ENCODE results near the gene PRKCQ.
"Not testable (repeated sequence)": the region's sequence is repeated elsewhere in the genome, so short reads cannot be mapped to it uniquely, and the experiment has no call there.

The PRKCQ gene

GRCh38 chr10:6439875-6440274 is 140.2 kb downstream of the PRKCQ start:
- H3K9me3 ChIP-seq (ENCODE audit: control insufficient read depth, insufficient read depth, low read length): not testable (repeated sequence)

GRCh38 chr10:6431861-6432260 is 148.2 kb downstream of the PRKCQ start:
- Histone ChIP-seq H3K4me1 (ENCODE audit: insufficient read depth, low read length) (no peaks in the 10 kb centered on the region), H3K9me3 (ENCODE audit: control insufficient read depth, insufficient read depth, low read length) (no peaks in the 10 kb centered on the region), H3K36me3 (ENCODE audit: insufficient read depth, low read length) (peaks cover 2% of the 10 kb centered on the region; the same call in 1 of the 2 replicates), H3K9ac (ENCODE audit: low read depth, low read length) (no peak overlapping the region)

More at GRCh38 chr10:6439875-6440274, 140.2 kb downstream of the PRKCQ start:
- H3K4me1 ChIP-seq (ENCODE audit: insufficient read depth, low read length); H3K36me3 ChIP-seq (ENCODE audit: insufficient read depth, low read length); H3K9ac ChIP-seq (ENCODE audit: low read depth, low read length): not testable (repeated sequence)

- H3K9ac ChIP-seq (ENCODE audit: low read depth, low read length): no peak overlapping the region
- no peaks in the 10 kb centered on the region for H3K9me3 ChIP-seq (ENCODE audit: control insufficient read depth, insufficient read depth, low read length)
- peaks cover 2% of the 10 kb centered on the region; the same call in 1 of the 2 replicates for H3K36me3 ChIP-seq (ENCODE audit: insufficient read depth, low read length)
- no peaks in the 10 kb centered on the region for H3K4me1 ChIP-seq (ENCODE audit: insufficient read depth, low read length)
Measured at GRCh38 chr10:6431186-6431585, 148.9 kb downstream of the PRKCQ start.

- Histone ChIP-seq H3K36me3 (ENCODE audit: insufficient read depth, low read length) (peaks cover 2% of the 10 kb centered on the region; the same call in 1 of the 2 replicates), H3K9ac (ENCODE audit: low read depth, low read length) (no peak overlapping the region), H3K9me3 (ENCODE audit: control insufficient read depth, insufficient read depth, low read length) (no peaks in the 10 kb centered on the region), H3K4me1 (ENCODE audit: insufficient read depth, low read length) (no peaks in the 10 kb centered on the region)
Measured at GRCh38 chr10:6430423-6430980, 149.6 kb downstream of the PRKCQ start.

DNA sequence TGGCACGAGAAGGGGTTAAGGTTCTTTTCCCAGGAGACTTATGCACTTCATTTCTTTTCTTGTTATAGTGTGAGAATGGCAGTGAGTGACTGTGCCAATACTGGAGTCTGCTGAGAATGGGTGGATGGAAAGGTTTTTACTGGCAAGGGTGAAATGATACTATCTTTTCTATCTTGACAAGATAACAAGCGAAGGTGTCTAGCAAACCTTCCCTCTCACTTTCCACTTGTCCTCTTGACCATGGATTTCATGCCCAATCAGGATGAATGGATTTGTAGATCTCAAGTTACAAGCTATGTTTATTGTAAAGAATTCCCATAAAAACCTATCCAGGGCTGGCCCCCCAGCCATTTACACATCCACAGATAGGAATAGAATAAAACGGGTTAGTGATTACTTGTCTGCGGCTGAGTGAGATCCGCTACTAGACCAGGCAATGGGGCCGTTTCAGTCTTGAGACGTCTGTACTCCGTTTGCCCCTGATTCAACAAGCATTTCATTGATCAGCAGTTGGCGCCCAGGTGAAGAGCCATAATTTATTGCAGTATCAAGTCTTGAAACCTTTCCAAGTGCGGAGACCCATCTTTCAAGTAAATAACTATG is 152.6 kb downstream of the PRKCQ start:
- H3K36me3 ChIP-seq (ENCODE audit: insufficient read depth, low read length): peaks cover 2% of the 10 kb centered on the region; the same call in 1 of the 2 replicates
- H3K4me1 ChIP-seq (ENCODE audit: insufficient read depth, low read length): no peaks in the 10 kb centered on the region
- H3K9me3 ChIP-seq (ENCODE audit: control insufficient read depth, insufficient read depth, low read length): no peaks in the 10 kb centered on the region
- no peak overlapping the region for H3K9ac ChIP-seq (ENCODE audit: low read depth, low read length)

GRCh38 chr10:6426317-6426716 is 153.8 kb downstream of the PRKCQ start:
- Histone ChIP-seq H3K9me3 (ENCODE audit: control insufficient read depth, insufficient read depth, low read length) (no peaks in the 10 kb centered on the region), H3K4me1 (ENCODE audit: insufficient read depth, low read length) (no peaks in the 10 kb centered on the region), H3K9ac (ENCODE audit: low read depth, low read length) (no peak overlapping the region), H3K36me3 (ENCODE audit: insufficient read depth, low read length) (peaks cover 2% of the 10 kb centered on the region; the same call in 1 of the 2 replicates)

DNA sequence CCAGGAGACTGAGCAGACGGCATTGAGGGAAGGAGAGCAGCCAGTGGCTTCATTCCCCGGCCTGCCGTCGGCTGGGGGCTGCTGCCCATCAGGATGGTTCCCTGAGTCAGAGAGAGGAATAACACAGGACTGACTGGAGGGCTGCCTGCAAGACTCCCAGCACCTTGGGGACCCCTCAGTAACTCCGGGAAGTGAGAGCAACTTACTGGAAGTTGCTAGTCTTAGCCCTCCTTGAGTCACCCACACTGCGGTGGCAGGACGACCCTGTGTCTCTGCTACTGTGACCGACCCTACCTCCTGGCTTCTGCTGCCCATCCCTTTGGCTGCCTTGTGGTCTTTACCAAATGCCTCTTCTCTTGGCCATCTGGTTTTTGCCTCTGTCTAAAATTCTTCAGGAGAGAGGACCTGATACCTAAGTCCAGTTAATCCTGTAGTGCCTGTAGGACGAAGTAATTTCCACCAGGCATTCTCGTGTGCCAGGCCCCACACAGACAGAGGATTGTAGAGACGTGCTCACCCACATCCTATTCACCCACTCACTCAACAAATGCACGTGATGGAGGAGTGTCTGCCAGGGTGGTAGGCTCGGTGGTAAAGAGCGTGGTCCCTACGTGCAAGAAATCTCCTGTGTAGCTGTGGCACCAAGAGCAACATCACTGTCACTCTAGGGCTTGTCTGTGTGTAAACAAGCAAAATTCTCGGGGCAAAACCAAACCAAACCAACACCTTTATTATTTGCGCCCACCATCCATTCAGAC is 156.5 kb downstream of the PRKCQ start:
- H3K9ac ChIP-seq (ENCODE audit: low read depth, low read length): no peak overlapping the region
- peaks cover 2% of the 10 kb centered on the region; the same call in 1 of the 2 replicates for H3K36me3 ChIP-seq (ENCODE audit: insufficient read depth, low read length)
- H3K9me3 ChIP-seq (ENCODE audit: control insufficient read depth, insufficient read depth, low read length): no peaks in the 10 kb centered on the region
- no peaks in the 10 kb centered on the region for H3K4me1 ChIP-seq (ENCODE audit: insufficient read depth, low read length)

- Histone ChIP-seq H3K9me3 (ENCODE audit: control insufficient read depth, insufficient read depth, low read length) (no peaks in the 10 kb centered on the region), H3K36me3 (ENCODE audit: insufficient read depth, low read length) (peaks cover 2% of the 10 kb centered on the region; the same call in 1 of the 2 replicates), H3K4me1 (ENCODE audit: insufficient read depth, low read length) (no peaks in the 10 kb centered on the region; the same call in 1 of the 2 replicates), H3K9ac (ENCODE audit: low read depth, low read length) (no peak overlapping the region)
Measured at GRCh38 chr10:6423004-6423403, 157.1 kb downstream of the PRKCQ start.

- Histone ChIP-seq H3K4me1 (ENCODE audit: insufficient read depth, low read length) (no peaks in the 10 kb centered on the region; the same call in 1 of the 2 replicates), H3K9me3 (ENCODE audit: control insufficient read depth, insufficient read depth, low read length) (no peaks in the 10 kb centered on the region), H3K36me3 (ENCODE audit: insufficient read depth, low read length) (no peaks in the 10 kb centered on the region), H3K9ac (ENCODE audit: low read depth, low read length) (no peak overlapping the region)
Measured at GRCh38 chr10:6418613-6419216, 161.4 kb downstream of the PRKCQ start.

- Histone ChIP-seq H3K36me3 (ENCODE audit: insufficient read depth, low read length) (no peaks in the 10 kb centered on the region), H3K4me1 (ENCODE audit: insufficient read depth, low read length) (no peaks in the 10 kb centered on the region; the same call in 1 of the 2 replicates), H3K9me3 (ENCODE audit: control insufficient read depth, insufficient read depth, low read length) (no peaks in the 10 kb centered on the region), H3K9ac (ENCODE audit: low read depth, low read length) (no peak overlapping the region)
Measured at GRCh38 chr10:6418167-6418566, 161.9 kb downstream of the PRKCQ start.

- H3K36me3 ChIP-seq (ENCODE audit: insufficient read depth, low read length): no peaks in the 10 kb centered on the region
- no peaks in the 10 kb centered on the region; the same call in 1 of the 2 replicates for H3K4me1 ChIP-seq (ENCODE audit: insufficient read depth, low read length)
- H3K9me3 ChIP-seq (ENCODE audit: control insufficient read depth, insufficient read depth, low read length): no peaks in the 10 kb centered on the region
- no peak overlapping the region for H3K9ac ChIP-seq (ENCODE audit: low read depth, low read length)
Measured at GRCh38 chr10:6416892-6417512, 163.1 kb downstream of the PRKCQ start.

DNA sequence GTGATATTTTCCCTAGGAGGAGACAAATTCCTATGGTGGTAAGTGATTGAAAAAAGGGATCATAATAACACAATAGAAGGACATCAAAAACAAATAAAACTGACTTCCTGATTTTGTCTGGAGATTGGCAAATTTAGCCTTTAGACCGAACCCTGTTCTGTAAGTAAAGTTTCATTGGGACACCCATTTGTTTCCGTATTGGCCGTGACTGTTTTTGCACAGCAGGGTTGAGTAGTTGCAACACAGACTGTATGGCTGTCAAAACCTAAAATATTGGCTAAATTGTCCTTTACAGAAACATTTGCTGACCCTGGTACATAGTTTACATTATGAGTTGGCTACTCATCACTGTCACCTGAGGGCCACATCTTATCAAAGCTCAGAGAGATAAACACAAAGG is 168.6 kb downstream of the PRKCQ start:
- no peaks in the 10 kb centered on the region for H3K4me1 ChIP-seq (ENCODE audit: insufficient read depth, low read length)
- H3K36me3 ChIP-seq (ENCODE audit: insufficient read depth, low read length): no peaks in the 10 kb centered on the region
- H3K9me3 ChIP-seq (ENCODE audit: control insufficient read depth, insufficient read depth, low read length): no peaks in the 10 kb centered on the region
- H3K9ac ChIP-seq (ENCODE audit: low read depth, low read length): no peak overlapping the region

GRCh38 chr10:6410830-6411229 is 169.2 kb downstream of the PRKCQ start:
- Histone ChIP-seq H3K9ac (ENCODE audit: low read depth, low read length) (no peak overlapping the region), H3K36me3 (ENCODE audit: insufficient read depth, low read length) (no peaks in the 10 kb centered on the region), H3K4me1 (ENCODE audit: insufficient read depth, low read length) (no peaks in the 10 kb centered on the region), H3K9me3 (ENCODE audit: control insufficient read depth, insufficient read depth, low read length) (no peaks in the 10 kb centered on the region)

GRCh38 chr10:6409971-6410643 is 170.0 kb downstream of the PRKCQ start:
- Histone ChIP-seq H3K4me1 (ENCODE audit: insufficient read depth, low read length) (no peaks in the 10 kb centered on the region), H3K9ac (ENCODE audit: low read depth, low read length) (no peak overlapping the region), H3K9me3 (ENCODE audit: control insufficient read depth, insufficient read depth, low read length) (no peaks in the 10 kb centered on the region), H3K36me3 (ENCODE audit: insufficient read depth, low read length) (no peaks in the 10 kb centered on the region)

Measured in ES-I3 (cell line).